CD4-positive, alpha-beta T cell (primary cell): ENCODE results near the gene FBXL16. TPM values are rescaled to one million over a fixed set of nuclear protein-coding genes. Genes with fewer than 3 reads are reported as not detected.

Source experiments
- ATAC-seq: fragments of 200-7000 bp; cut with Tn5 transposase; one replicate; pipeline ENCODE4 v1.10.0; 2022; ENCODE audit warnings: mild to moderate bottlenecking; ENCODE audit not compliant: poor library complexity
- CTCF ChIA-PET: fragments of 350-600 bp; sonication (Branson Sonifier 250); formaldehyde crosslinking; loops from one replicate; lab custom pipeline; 2021; ENCODE audit warnings: antibody characterized with exemption, inconsistent platforms; lab: Charles Lee
- POLR2A ChIA-PET: fragments of 350-600 bp; sonication (Branson Sonifier 250); formaldehyde crosslinking; loops from one replicate; lab custom pipeline; 2021; ENCODE audit warnings: antibody characterized with exemption, inconsistent platforms; lab: Charles Lee
- DNase-seq, 14 experiments: peaks; one replicate each; pipeline ENCODE4 v3.0.0-alpha.2; 2013 to 2020; ENCODE audit warnings: mixed read lengths in 2 of 14
- H3K27ac ChIP-seq, 2 donors: one replicate each; pipeline versions ENCODE4 v1.5.1 to v1.7.0; 2013; ENCODE audit warnings: low read length in 2 of 2, low read depth in 1 of 2, mild to moderate bottlenecking in 1 of 2
- H3K27me3 ChIP-seq, 2 experiments: 1 replicate in 1 of 2; 2 replicates in 1 of 2; pipeline versions ENCODE4 v1.6.1 to v1.7.0; 2013; ENCODE audit warnings: low read length in 2 of 2, control low read depth in 1 of 2, mild to moderate bottlenecking in 1 of 2, moderate library complexity in 1 of 2; ENCODE audit not compliant: insufficient read depth in 2 of 2, control insufficient read depth in 1 of 2
- H3K36me3 ChIP-seq: one replicate; pipeline ENCODE4 v1.6.1; 2013; ENCODE audit warnings: low read length, control low read depth; ENCODE audit not compliant: insufficient read depth
- H3K4me1 ChIP-seq: one replicate; pipeline ENCODE4 v1.6.1; 2013; ENCODE audit warnings: low read length, control low read depth; ENCODE audit not compliant: insufficient read depth
- H3K4me3 ChIP-seq: one replicate; pipeline ENCODE4 v1.5.1; 2013; ENCODE audit warnings: mild to moderate bottlenecking, low read length, moderate library complexity
- H3K9me3 ChIP-seq, 2 experiments: 1 replicate in 1 of 2; 2 replicates in 1 of 2; pipeline versions ENCODE4 v1.6.1 to v1.7.0; 2013; ENCODE audit warnings: low read length in 2 of 2, mild to moderate bottlenecking in 2 of 2, control low read depth in 1 of 2, moderate library complexity in 1 of 2; ENCODE audit not compliant: control insufficient read depth in 1 of 2, insufficient read depth in 1 of 2
- H3K27ac Mint-ChIP-seq: one replicate; pipeline ENCODE4 v1.8.0; 2020; ENCODE audit warnings: mixed read lengths
- H3K27me3 Mint-ChIP-seq: one replicate; pipeline ENCODE4 v1.8.0; 2021; ENCODE audit warnings: mixed read lengths
- H3K36me3 Mint-ChIP-seq: one replicate; pipeline ENCODE4 v1.8.0; 2021; ENCODE audit warnings: low read depth, mixed read lengths
- H3K4me1 Mint-ChIP-seq: one replicate; pipeline ENCODE4 v1.8.0; 2021; ENCODE audit warnings: low read depth, mixed read lengths
- H3K4me3 Mint-ChIP-seq: one replicate; pipeline ENCODE4 v1.8.0; 2020; ENCODE audit warnings: mild to moderate bottlenecking, mixed read lengths
- H3K9me3 Mint-ChIP-seq: one replicate; pipeline ENCODE4 v1.8.0; 2020; ENCODE audit warnings: mixed read lengths
- CTCF ChIP-seq: fragments of 200-600 bp; IDR thresholded peaks from one replicate; pipeline ENCODE4 v1.8.0; 2022; ENCODE audit warnings: antibody characterized with exemption, mild to moderate bottlenecking
- intact Hi-C, 2 experiments: fragments of 100-400 bp; cut with DNase I in 1 of 2; cut with micrococcal nuclease in 1 of 2; formaldehyde crosslinking; loops; one replicate each; pipeline versions ENCODE4 v1.15.1 to v1.9.0; 2023 to 2025; cut with DNase I, micrococcal nuclease
- total RNA-seq, 174 experiments: library from RNA in 2 of 174; stranded (reverse) in 2 of 174; gene quantifications; one replicate each; pipeline ENCODE4 v1.2.3 and lab custom pipeline; 2021 to 2026

FBXL16 gene
- total RNA-seq, 2 experiments from 2014 or later, result 11.0 to 11.7 TPM

- peaks cover 29% of the 10 kb centered on the region for H3K4me1 ChIP-seq
- DNase-seq (no peak), ATAC-seq (no peak)
- TF ChIP-seq CTCF, result no peak
- H3K27ac Mint-ChIP-seq, result no peak overlapping the region
- no peak overlapping the region for H3K4me3 Mint-ChIP-seq
- no peaks in the 10 kb centered on the region for H3K36me3 ChIP-seq
- CTCF ChIA-PET, result no interaction called here
- intact Hi-C loops, result no loop called here
- POLR2A ChIA-PET, result no interaction called here
- no peaks in the 10 kb centered on the region for H3K9me3 Mint-ChIP-seq
- no peaks in the 10 kb centered on the region for H3K27me3 ChIP-seq
- H3K4me3 ChIP-seq, result no peak overlapping the region
- no peaks in the 10 kb centered on the region for H3K9me3 ChIP-seq
- no peak overlapping the region for H3K27ac ChIP-seq
- no peaks in the 10 kb centered on the region for H3K27me3 Mint-ChIP-seq
- H3K36me3 Mint-ChIP-seq, result no peaks in the 10 kb centered on the region
- no peaks in the 10 kb centered on the region for H3K4me1 Mint-ChIP-seq
Measured at GRCh38 chr16:651844-652243, 53.8 kb downstream of the FBXL16 start.

- peak overlapping the region; percentile 51 for H3K4me3 Mint-ChIP-seq
- H3K4me3 ChIP-seq, result peak overlapping the region; percentile 24
- ChIA-PET POLR2A (interaction anchor here (1.0 to 1.2 kb wide), 4 partner anchors 9 to 40 kb away, joined by 4 to 15 read pairs (median 4); partner anchors contain the start of genes METTL26, STUB1 and WDR24), CTCF (interaction anchor here (1.3 kb wide), 1 partner anchor 13 kb away, joined by 5 read pairs; the partner anchor contains the start of gene METTL26)
- H3K27me3 ChIP-seq, result no peaks in the 10 kb centered on the region
- H3K36me3 Mint-ChIP-seq, result no peaks in the 10 kb centered on the region
- no peaks in the 10 kb centered on the region for H3K9me3 ChIP-seq
- H3K9me3 Mint-ChIP-seq, result no peaks in the 10 kb centered on the region
- no peaks in the 10 kb centered on the region for H3K4me1 Mint-ChIP-seq
- DNase-seq (peak in 1 of 14 experiments; percentile 35), ATAC-seq (peak; percentile 2)
- intact Hi-C loops, result no loop called here
- no peaks in the 10 kb centered on the region for H3K36me3 ChIP-seq
- TF ChIP-seq CTCF, result no peak
- no peak overlapping the region for H3K27ac Mint-ChIP-seq
- no peaks in the 10 kb centered on the region for H3K27me3 Mint-ChIP-seq
- H3K4me1 ChIP-seq, result peaks cover 29% of the 10 kb centered on the region
- H3K27ac ChIP-seq, result no peak overlapping the region
Measured at GRCh38 chr16:649631-650030, 56.0 kb downstream of the FBXL16 start.

- POLR2A ChIA-PET, result interaction anchor here (1.0 to 2.0 kb wide), 7 partner anchors 10 to 47 kb away, joined by 4 to 15 read pairs (median 5); partner anchors contain the start of genes METTL26, RHBDL1, STUB1 and WDR24
- DNase-seq, result peak; percentile 83 to 96 (median 90)
- TF ChIP-seq CTCF, result no peak
- Histone ChIP-seq H3K4me3 (peak within 1 kb of the TSS; percentile 64), H3K4me1 (peaks cover 29% of the 10 kb centered on the region), H3K27me3 (no peaks in the 10 kb centered on the region), H3K36me3 (no peaks in the 10 kb centered on the region), H3K9me3 (no peaks in the 10 kb centered on the region), H3K27ac (peak within 1 kb of the TSS; percentile 79 to 80)
- CTCF ChIA-PET, result interaction anchor here (1.0 to 1.3 kb wide), 4 partner anchors 13 to 70 kb away, joined by 3 to 6 read pairs (median 4); partner anchors contain the start of gene METTL26
- no peaks in the 10 kb centered on the region for H3K27me3 Mint-ChIP-seq
- no peaks in the 10 kb centered on the region for H3K4me1 Mint-ChIP-seq
- peak within 1 kb of the TSS; percentile 66 for H3K27ac Mint-ChIP-seq
- peak; percentile 97 for ATAC-seq
- no peaks in the 10 kb centered on the region for H3K36me3 Mint-ChIP-seq
- H3K9me3 Mint-ChIP-seq, result no peaks in the 10 kb centered on the region
- intact Hi-C loops, result no loop called here
- peak within 1 kb of the TSS; percentile 82 for H3K4me3 Mint-ChIP-seq
Measured at GRCh38 chr16:648781-649589, 56.6 kb downstream of the FBXL16 start, which contains the start of gene WDR90. WDR90 (plus strand) TSS chr16:649365; CDS start chr16:649417, 52 bp downstream.
